Neural crest cell (in vitro differentiated cells): ENCODE measurements around the gene HRK. TPM values are rescaled to one million over a fixed set of nuclear protein-coding genes. Genes with fewer than 3 reads are reported as not detected.

Experiments
- DNase-seq: peaks from one replicate; pipeline ENCODE4 v3.0.0; 2021; ENCODE audit warnings: low read depth, mixed read lengths, low spot score
- H3K27ac Mint-ChIP-seq: one replicate; pipeline ENCODE4 v1.8.0; 2021; ENCODE audit warnings: mild to moderate bottlenecking, mixed read lengths; ENCODE audit not compliant: unreplicated experiment
- H3K27me3 Mint-ChIP-seq: 2 replicates; pipeline ENCODE4 v1.8.0; 2021; ENCODE audit warnings: low read depth, mild to moderate bottlenecking, mixed read lengths
- H3K36me3 Mint-ChIP-seq: 2 replicates; pipeline ENCODE4 v1.8.0; 2021; ENCODE audit warnings: low read depth, mild to moderate bottlenecking, mixed read lengths
- H3K4me1 Mint-ChIP-seq: 2 replicates; pipeline ENCODE4 v1.8.0; 2021; ENCODE audit warnings: mixed read lengths
- H3K4me3 Mint-ChIP-seq: one replicate; pipeline ENCODE4 v1.8.0; 2021; ENCODE audit warnings: mild to moderate bottlenecking, mixed read lengths
- H3K9me3 Mint-ChIP-seq: 2 replicates; pipeline ENCODE4 v1.8.0; 2021; ENCODE audit warnings: mixed read lengths
- CTCF ChIP-seq: fragments of 200-600 bp; sonication (generic); conservative IDR thresholded peaks from 2 replicates; pipeline ENCODE4 v1.5.0; 2021; ENCODE audit warnings: antibody characterized with exemption, mild to moderate bottlenecking
- total RNA-seq: library from RNA; stranded (reverse); gene quantifications from 2 replicates; pipeline ENCODE4 v1.2.1, GENCODE V29; 2021

The HRK gene
- total RNA-seq, 1 donor from 2014 or later: 2.2 TPM

DNA sequence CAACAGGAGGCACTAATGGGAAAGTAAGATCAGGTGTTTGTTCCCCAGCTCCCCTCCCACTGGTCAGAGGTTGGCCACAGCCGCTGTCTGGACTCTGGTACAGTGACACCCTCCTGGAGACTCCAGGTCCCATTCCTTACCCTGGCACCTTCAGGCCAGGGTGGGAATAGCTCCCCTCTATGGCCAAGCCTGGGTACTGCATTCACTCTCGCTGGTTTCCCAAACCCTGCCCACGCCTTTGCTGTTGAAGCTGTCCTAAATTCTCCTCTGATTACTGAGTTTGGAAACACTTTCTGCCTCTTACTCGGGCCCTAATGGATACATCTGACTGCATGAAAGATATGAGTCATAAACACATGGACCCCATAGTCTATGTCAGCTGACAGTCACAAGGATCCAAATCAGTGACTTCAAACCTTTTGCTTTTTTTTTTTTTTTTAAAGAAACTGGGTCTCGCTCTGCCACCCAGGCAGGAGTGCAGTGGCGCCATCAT, 17.9 kb downstream of the HRK start:
- no peak overlapping the region for H3K27ac Mint-ChIP-seq
- peaks cover 2% of the 10 kb centered on the region for H3K27me3 Mint-ChIP-seq
- DNase-seq: no peak
- no peak overlapping the region for H3K4me3 Mint-ChIP-seq
- no peaks in the 10 kb centered on the region for H3K9me3 Mint-ChIP-seq
- H3K36me3 Mint-ChIP-seq: no peaks in the 10 kb centered on the region
- TF ChIP-seq CTCF: peak; percentile 63
- peaks cover 30% of the 10 kb centered on the region for H3K4me1 Mint-ChIP-seq

- peaks cover 39% of the 10 kb centered on the region for H3K4me1 Mint-ChIP-seq
- TF ChIP-seq CTCF: no peak
- H3K9me3 Mint-ChIP-seq: no peaks in the 10 kb centered on the region
- H3K27ac Mint-ChIP-seq: no peak overlapping the region
- no peaks in the 10 kb centered on the region for H3K36me3 Mint-ChIP-seq
- peaks cover 2% of the 10 kb centered on the region for H3K27me3 Mint-ChIP-seq
- H3K4me3 Mint-ChIP-seq: no peak overlapping the region
- DNase-seq: no peak
These were observed 19.1 kb downstream of the HRK start for GRCh38 chr12:116862167-116862566.

GRCh38 chr12:116861320-116861719, 19.9 kb downstream of the HRK start:
- Mint-ChIP-seq H3K9me3 (no peaks in the 10 kb centered on the region), H3K27ac (no peak overlapping the region), H3K27me3 (peaks cover 2% of the 10 kb centered on the region), H3K36me3 (no peaks in the 10 kb centered on the region), H3K4me3 (no peak overlapping the region), H3K4me1 (peaks cover 39% of the 10 kb centered on the region)
- no peak for DNase-seq
- TF ChIP-seq CTCF: no peak

DNA sequence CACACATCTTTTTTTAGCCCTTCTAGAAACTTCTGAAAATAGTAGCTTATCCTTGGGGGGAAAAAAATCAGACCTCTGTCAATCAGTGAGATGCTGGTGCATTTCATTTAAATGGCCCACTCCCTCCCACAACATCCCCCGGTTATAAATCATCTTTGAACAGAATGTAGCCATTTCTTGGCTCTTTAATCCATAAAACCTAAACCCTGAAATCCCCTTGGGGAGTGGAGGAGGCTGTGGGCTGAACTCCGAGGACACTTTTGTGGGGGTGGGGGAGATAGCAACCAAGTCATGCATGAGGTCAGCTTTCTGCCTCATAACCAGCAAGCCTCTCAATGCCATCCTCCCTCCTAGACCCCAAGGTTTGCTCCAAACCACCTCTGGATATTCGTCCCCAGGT, 21.0 kb downstream of the HRK start:
- DNase-seq: no peak
- H3K4me3 Mint-ChIP-seq: no peak overlapping the region
- TF ChIP-seq CTCF: no peak
- peaks cover 39% of the 10 kb centered on the region for H3K4me1 Mint-ChIP-seq
- peaks cover 2% of the 10 kb centered on the region for H3K27me3 Mint-ChIP-seq
- no peak overlapping the region for H3K27ac Mint-ChIP-seq
- no peaks in the 10 kb centered on the region for H3K9me3 Mint-ChIP-seq
- no peaks in the 10 kb centered on the region for H3K36me3 Mint-ChIP-seq

GRCh38 chr12:116859079-116859478, 22.2 kb downstream of the HRK start:
- DNase-seq: no peak
- no peaks in the 10 kb centered on the region for H3K36me3 Mint-ChIP-seq
- no peaks in the 10 kb centered on the region for H3K9me3 Mint-ChIP-seq
- H3K4me3 Mint-ChIP-seq: no peak overlapping the region
- H3K4me1 Mint-ChIP-seq: peaks cover 39% of the 10 kb centered on the region
- H3K27ac Mint-ChIP-seq: no peak overlapping the region
- TF ChIP-seq CTCF: no peak
- H3K27me3 Mint-ChIP-seq: peaks cover 2% of the 10 kb centered on the region

DNA sequence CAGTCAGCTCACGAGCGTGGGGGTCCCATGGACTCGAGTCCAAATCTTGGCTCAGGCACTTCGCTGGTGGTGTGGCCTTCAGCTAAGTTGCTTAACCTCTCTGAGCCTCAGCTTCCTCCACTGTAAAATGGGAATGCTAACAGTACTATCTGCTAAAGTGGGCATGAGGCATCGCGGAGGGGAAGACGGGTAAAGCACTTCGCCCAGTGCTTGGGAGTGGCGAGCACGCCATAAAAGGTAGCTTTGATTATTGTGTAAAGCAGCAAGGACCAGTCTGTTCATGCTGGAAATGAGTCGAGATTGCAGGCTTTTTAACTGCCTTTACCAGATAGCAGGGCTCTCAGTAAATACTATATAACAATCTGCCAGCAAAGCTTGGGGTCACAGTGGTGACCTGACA, 24.5 kb downstream of the HRK start:
- Mint-ChIP-seq H3K36me3 (no peaks in the 10 kb centered on the region), H3K9me3 (no peaks in the 10 kb centered on the region), H3K27ac (no peak overlapping the region), H3K4me3 (no peak overlapping the region), H3K4me1 (peaks cover 37% of the 10 kb centered on the region), H3K27me3 (peaks cover 2% of the 10 kb centered on the region)
- TF ChIP-seq CTCF: no peak
- DNase-seq: no peak
